Measurements from ENCODE around the gene SIGLEC10.

The SIGLEC10 gene

DNA sequence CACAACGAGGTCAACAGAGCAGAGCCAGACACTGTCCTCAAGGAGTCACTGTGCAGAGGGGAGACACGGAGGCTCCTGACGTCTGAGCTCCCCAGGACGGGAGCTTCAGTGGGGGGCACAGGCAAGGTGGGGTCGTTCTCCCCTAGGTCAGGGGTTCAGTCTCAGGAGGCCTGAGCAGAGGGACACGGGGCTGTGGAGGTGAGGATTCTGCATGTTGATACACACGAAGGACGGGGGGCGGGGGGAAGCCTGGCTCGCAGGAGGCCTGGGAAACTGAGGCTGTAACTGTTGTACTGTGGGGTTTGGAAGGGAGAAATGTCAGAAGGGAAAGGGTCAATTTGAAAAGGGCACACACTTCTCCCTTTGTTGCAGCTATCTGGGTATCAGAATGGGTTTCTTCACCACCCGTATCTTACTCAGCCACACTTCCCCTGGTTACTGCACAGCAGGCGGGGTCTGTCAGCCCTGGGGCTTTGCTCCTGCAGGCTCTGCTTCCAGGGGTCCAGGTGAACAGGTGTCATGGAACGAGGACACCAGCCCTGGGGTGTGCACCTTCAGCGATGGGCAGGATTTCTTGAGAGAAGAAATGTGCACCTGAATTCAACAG, 41.6 kb upstream of the SIGLEC10 start:
- no peak for DNase-seq (ENCODE audit: low read depth)
- no peak overlapping the region for H3K4me3 ChIP-seq (ENCODE audit: low read length)
- no peak for TF ChIP-seq CTCF (IDR thresholded peaks at IDR 0.05; ENCODE audit: insufficient read depth, low read depth, low read length, missing control alignments)

GRCh38 chr19:51458051-51458645, 40.7 kb upstream of the SIGLEC10 start, which contains the start of gene SIGLEC8:
SIGLEC8 (minus strand) TSS chr19:51458454; CDS start chr19:51458387, 67 bp downstream.
- no peak within 1 kb of the TSS for H3K4me3 ChIP-seq (ENCODE audit: low read length)
- DNase-seq (ENCODE audit: low read depth) = no peak
- TF ChIP-seq CTCF (IDR thresholded peaks at IDR 0.05; ENCODE audit: insufficient read depth, low read depth, low read length, missing control alignments) = no peak

DNA sequence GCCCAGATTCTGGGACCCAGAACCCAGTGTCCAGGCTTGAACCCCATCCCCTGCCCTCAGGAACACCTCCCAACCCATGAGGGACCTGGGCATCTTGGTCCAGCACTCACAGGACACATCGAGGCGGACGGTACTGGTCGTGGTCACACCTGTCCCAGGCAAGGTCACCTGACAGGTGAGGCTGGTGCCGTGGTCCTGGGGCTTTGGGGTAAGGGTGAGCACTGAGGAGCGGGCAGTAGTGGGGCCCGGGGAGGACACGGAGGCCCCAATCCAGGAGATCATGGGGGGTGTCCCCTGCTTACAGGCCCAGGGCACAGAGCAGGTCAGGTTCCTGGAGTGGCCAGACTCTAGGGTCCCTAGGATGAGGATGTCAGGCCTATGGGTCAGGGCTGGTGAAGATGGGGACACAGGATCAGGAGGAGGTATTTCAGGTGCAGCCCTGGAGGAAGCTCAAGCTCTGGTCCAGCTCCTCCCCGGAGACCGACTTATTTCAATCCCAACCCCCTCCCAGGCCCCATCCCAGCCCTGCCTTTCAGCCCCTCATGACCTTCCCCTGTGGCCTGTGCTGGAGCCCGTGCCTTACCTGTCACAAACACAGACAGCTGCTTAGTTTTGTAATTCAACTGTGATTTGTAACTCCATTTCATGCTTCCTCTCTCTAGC, 40.0 kb upstream of the SIGLEC10 start:
- H3K4me3 ChIP-seq (ENCODE audit: low read length) = no peak overlapping the region
- DNase-seq (ENCODE audit: low read depth) = no peak
- no peak for TF ChIP-seq CTCF (IDR thresholded peaks at IDR 0.05; ENCODE audit: insufficient read depth, low read depth, low read length, missing control alignments)

DNA sequence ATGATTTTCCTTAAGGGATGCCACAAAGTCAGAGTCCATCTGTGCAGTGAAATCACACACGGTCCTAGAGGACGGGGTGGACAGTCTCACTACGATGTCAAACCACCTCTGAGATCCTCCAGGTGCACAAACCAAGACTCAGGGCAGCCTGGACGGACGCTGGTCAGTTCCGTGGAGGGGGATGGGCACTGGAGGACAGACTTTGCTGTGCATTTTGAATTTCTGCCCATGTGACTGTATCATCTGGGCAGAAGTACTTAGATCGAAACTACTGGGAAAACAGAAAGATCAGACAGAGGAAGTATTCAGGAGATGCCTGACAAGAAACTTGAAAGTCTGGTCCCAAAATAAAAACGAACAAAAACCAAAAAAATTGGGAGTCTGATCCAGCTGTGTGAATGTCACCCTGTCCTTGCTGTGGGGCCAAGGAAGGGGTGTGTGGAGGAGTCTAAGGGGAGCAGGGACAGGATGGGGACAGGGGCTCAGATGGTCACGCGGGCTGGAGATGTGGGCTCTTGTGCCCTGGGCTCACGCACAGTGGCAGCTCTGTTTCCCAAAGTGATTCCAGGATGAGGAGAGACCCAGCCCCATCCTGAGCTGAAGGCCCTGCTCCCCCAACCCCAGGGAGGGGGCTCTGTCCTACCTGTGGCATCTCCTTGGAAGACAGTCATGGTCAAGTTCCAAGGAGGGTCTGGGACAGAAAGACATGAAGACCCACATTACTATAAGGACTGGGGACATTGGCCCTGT, 39.3 kb upstream of the SIGLEC10 start:
- no peak overlapping the region for H3K4me3 ChIP-seq (ENCODE audit: low read length)
- DNase-seq (ENCODE audit: low read depth) = no peak
- no peak for TF ChIP-seq CTCF (IDR thresholded peaks at IDR 0.05; ENCODE audit: insufficient read depth, low read depth, low read length, missing control alignments)

- DNase-seq (ENCODE audit: low read depth) = no peak
- TF ChIP-seq CTCF (IDR thresholded peaks at IDR 0.05; ENCODE audit: insufficient read depth, low read depth, low read length, missing control alignments) = no peak
- no peak overlapping the region for H3K4me3 ChIP-seq (ENCODE audit: low read length)
These were observed 33.4 kb upstream of the SIGLEC10 start for GRCh38 chr19:51450730-51451307.

DNA sequence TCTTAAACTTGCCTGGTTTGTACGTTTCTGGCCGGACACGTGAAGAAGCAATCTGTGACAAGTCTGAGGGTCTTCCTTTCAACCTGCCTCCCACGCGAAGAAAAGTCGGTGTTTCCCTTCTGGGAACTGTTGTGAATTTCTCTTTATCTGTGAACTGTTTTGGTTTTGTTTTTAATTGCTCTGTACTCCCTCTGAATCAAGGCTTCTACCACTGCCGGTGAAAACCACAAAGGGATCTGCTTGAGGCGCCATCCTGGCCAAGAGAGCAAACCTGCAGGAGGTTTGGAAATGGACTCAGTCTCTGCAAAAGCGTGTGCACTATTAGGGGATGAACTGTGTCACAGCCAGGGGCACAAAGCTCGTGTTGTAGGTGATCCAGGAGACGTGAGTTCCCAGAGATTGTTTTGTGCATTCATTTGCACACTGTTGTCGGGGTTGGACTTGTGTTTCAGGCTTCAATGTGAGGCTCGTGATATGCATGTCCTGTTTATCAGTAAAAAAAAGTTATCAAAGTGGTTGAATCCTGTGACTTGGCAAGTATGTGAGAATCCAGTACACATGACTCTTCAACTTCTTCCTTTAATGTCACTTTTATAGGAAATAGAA, 31.1 kb upstream of the SIGLEC10 start:
- TF ChIP-seq CTCF (IDR thresholded peaks at IDR 0.05; ENCODE audit: insufficient read depth, low read depth, low read length, missing control alignments) = no peak
- H3K4me3 ChIP-seq (ENCODE audit: low read length) = no peak overlapping the region
- no peak for DNase-seq (ENCODE audit: low read depth)

All from epithelial cell of esophagus (primary cell).